ENCODE results near the gene ARHGAP26.

DNA sequence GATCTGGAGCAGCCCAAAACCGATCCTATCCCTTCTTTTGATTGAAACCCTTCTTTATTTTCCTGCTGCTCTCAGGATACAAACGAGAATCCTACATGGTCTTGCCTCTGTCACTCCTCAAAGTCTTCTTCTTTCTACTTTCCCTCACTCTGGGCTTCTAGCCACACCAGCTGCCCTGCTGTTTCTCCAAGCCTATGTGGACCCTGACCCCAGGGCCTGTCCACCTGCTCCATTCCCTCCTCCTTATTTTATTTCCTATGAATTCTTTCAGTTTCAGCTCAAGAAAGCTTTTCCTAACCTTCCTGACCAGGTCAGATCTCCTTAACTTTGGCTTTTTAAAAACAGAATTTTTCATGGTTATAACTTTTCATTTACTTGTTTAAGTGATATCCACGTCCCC is 141.0 kb downstream of the ARHGAP26 start:
- TF ChIP-seq, protein P1, sequence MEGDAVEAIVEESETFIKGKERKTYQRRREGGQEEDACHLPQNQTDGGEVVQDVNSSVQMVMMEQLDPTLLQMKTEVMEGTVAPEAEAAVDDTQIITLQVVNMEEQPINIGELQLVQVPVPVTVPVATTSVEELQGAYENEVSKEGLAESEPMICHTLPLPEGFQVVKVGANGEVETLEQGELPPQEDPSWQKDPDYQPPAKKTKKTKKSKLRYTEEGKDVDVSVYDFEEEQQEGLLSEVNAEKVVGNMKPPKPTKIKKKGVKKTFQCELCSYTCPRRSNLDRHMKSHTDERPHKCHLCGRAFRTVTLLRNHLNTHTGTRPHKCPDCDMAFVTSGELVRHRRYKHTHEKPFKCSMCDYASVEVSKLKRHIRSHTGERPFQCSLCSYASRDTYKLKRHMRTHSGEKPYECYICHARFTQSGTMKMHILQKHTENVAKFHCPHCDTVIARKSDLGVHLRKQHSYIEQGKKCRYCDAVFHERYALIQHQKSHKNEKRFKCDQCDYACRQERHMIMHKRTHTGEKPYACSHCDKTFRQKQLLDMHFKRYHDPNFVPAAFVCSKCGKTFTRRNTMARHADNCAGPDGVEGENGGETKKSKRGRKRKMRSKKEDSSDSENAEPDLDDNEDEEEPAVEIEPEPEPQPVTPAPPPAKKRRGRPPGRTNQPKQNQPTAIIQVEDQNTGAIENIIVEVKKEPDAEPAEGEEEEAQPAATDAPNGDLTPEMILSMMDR (IDR thresholded peaks at IDR 0.05), result no peak
- TF ChIP-seq POLR2A (IDR thresholded peaks at IDR 0.05), result no peak
